Fibroblast of villous mesenchyme (primary cell): ENCODE measurements around the gene MECP2. TPM values are rescaled to one million over a fixed set of nuclear protein-coding genes. Genes with fewer than 3 reads are reported as not detected.
A peak's percentile ranks its signal among the peaks of the same experiment; 100 is the strongest.

Source experiments
- DNase-seq: peaks from one replicate; pipeline ENCODE4 v3.0.0-alpha.2; 2010; ENCODE audit warnings: low read depth
- H3K4me3 ChIP-seq: 2 replicates; pipeline ENCODE4 v1.5.1; 2011; ENCODE audit warnings: low read depth, mild to moderate bottlenecking, low read length
- CTCF ChIP-seq: IDR thresholded peaks from 2 replicates; pipeline ENCODE4 v1.5.1; 2012; ENCODE audit warnings: low read depth, mild to moderate bottlenecking, low read length; ENCODE audit not compliant: insufficient read depth
- total RNA-seq: library from RNA; depleted of rRNA; stranded (reverse); fragments of >200 nt; gene quantifications from 2 replicates; pipeline ENCODE4 v1.2.3, GENCODE V29; 2012

Gene MECP2
- total RNA-seq, 1 donor, result 28.5 TPM

- no peak for DNase-seq
- peak overlapping the region; percentile 50 for H3K4me3 ChIP-seq
- TF ChIP-seq CTCF, result no peak
Observed at GRCh38 chrX:154020536-154021115, 76.9 kb downstream of the MECP2 start.

GRCh38 chrX:154019633-154020528 lies 77.6 kb downstream of the MECP2 start, which contains the start of gene IRAK1:
TSS of gene IRAK1 (minus strand) at chrX:154019902. CDS start at chrX:154019812, 90 bp downstream.
- H3K4me3 ChIP-seq, result peak within 1 kb of the TSS; percentile 56
- no peak for TF ChIP-seq CTCF
- peak; percentile 62 for DNase-seq

- peak overlapping the region; percentile 56 for H3K4me3 ChIP-seq
- no peak for TF ChIP-seq CTCF
- no peak for DNase-seq
Observed at GRCh38 chrX:154019061-154019621, 78.4 kb downstream of the MECP2 start.

GRCh38 chrX:154018518-154019060 lies 78.9 kb downstream of the MECP2 start:
- no peak for TF ChIP-seq CTCF
- peak overlapping the region; percentile 56 for H3K4me3 ChIP-seq
- no peak for DNase-seq

- no peak for TF ChIP-seq CTCF
- DNase-seq, result no peak
- no peak overlapping the region for H3K4me3 ChIP-seq
Observed at GRCh38 chrX:154017766-154018517, 79.6 kb downstream of the MECP2 start.

- H3K4me3 ChIP-seq, result no peak overlapping the region
- TF ChIP-seq CTCF, result no peak
- DNase-seq, result no peak
Observed at GRCh38 chrX:154016366-154017076, 81.0 kb downstream of the MECP2 start.
